Mesenchymal stem cell (in vitro differentiated cells and primary cell): ENCODE measurements around the gene WARS2.
"Not testable (repeated sequence)": the region's sequence is repeated elsewhere in the genome, so short reads cannot be mapped to it uniquely, and the experiment has no call there.

ENCODE experiments used
- DNase-seq: peaks from one replicate; pipeline ENCODE4 v3.0.0-alpha.2; 2013
- H2AFZ ChIP-seq: one replicate; pipeline ENCODE4 v1.6.1; 2013; ENCODE audit warnings: low read depth, mild to moderate bottlenecking, control low read depth, inconsistent platforms, low read length, moderate library complexity
- H2AK5ac ChIP-seq: 2 replicates; pipeline ENCODE4 v1.6.1; 2013; ENCODE audit warnings: low read length, moderate library complexity, mild to moderate bottlenecking, inconsistent platforms; ENCODE audit not compliant: severe bottlenecking
- H2BK120ac ChIP-seq: one replicate; pipeline ENCODE4 v1.6.1; 2013; ENCODE audit warnings: low read depth, mild to moderate bottlenecking, inconsistent platforms, low read length, moderate library complexity
- H2BK12ac ChIP-seq, 2 experiments: one replicate each; pipeline ENCODE4 v1.6.1; 2013; ENCODE audit warnings: inconsistent platforms in 2 of 2, low read length in 2 of 2, mild to moderate bottlenecking in 2 of 2, moderate library complexity in 2 of 2, control low read depth in 1 of 2
- H2BK15ac ChIP-seq: one replicate; pipeline ENCODE4 v1.6.1; 2013; ENCODE audit warnings: mild to moderate bottlenecking, low read depth, inconsistent platforms; ENCODE audit not compliant: poor library complexity, severe bottlenecking
- H2BK5ac ChIP-seq: 2 replicates; pipeline ENCODE4 v1.6.1; 2013; ENCODE audit warnings: low read depth, mild to moderate bottlenecking, low read length, control low read depth, inconsistent platforms; ENCODE audit not compliant: poor library complexity, severe bottlenecking
- H3K14ac ChIP-seq, 2 experiments: one replicate each; pipeline ENCODE4 v1.6.1; 2013; ENCODE audit warnings: inconsistent platforms in 2 of 2, low read length in 2 of 2, control low read depth in 1 of 2, mild to moderate bottlenecking in 1 of 2, moderate library complexity in 1 of 2
- H3K18ac ChIP-seq, 2 experiments: one replicate each; pipeline ENCODE4 v1.6.1; 2013; ENCODE audit warnings: inconsistent platforms in 2 of 2, low read length in 2 of 2, control low read depth in 1 of 2, low read depth in 1 of 2, mild to moderate bottlenecking in 1 of 2
- H3K23ac ChIP-seq, 2 experiments: one replicate each; pipeline ENCODE4 v1.6.1; 2013; ENCODE audit warnings: inconsistent platforms in 2 of 2, low read length in 2 of 2, mild to moderate bottlenecking in 2 of 2, moderate library complexity in 2 of 2, control low read depth in 1 of 2
- H3K27ac ChIP-seq: 2 replicates; pipeline ENCODE4 v1.5.1; 2013; ENCODE audit warnings: mild to moderate bottlenecking, moderate library complexity, low read length, control low read depth, inconsistent platforms; ENCODE audit not compliant: poor library complexity, severe bottlenecking
- H3K27me3 ChIP-seq, 2 experiments: 2 replicates each; pipeline versions ENCODE4 v1.6.1 to v1.7.0; 2013; ENCODE audit warnings: low read length in 2 of 2, mild to moderate bottlenecking in 2 of 2, moderate library complexity in 2 of 2, control low read depth in 1 of 2, inconsistent platforms in 1 of 2; ENCODE audit not compliant: control insufficient read depth in 1 of 2, insufficient read depth in 1 of 2
- H3K36me3 ChIP-seq, 2 experiments: 2 replicates each; pipeline versions ENCODE4 v1.6.1 to v1.7.0; 2013; ENCODE audit warnings: low read length in 2 of 2, control low read depth in 1 of 2, inconsistent platforms in 1 of 2, low read depth in 1 of 2, mild to moderate bottlenecking in 1 of 2; ENCODE audit not compliant: insufficient read depth in 2 of 2, control insufficient read depth in 1 of 2
- H3K4ac ChIP-seq, 2 experiments: one replicate each; pipeline ENCODE4 v1.6.1; 2013; ENCODE audit warnings: inconsistent platforms in 2 of 2, low read length in 2 of 2, mild to moderate bottlenecking in 2 of 2, moderate library complexity in 2 of 2, control low read depth in 1 of 2, low read depth in 1 of 2
- H3K4me1 ChIP-seq: 2 replicates; pipeline ENCODE4 v1.6.1; 2013; ENCODE audit warnings: low read depth, low read length, control low read depth; ENCODE audit not compliant: control insufficient read depth, insufficient read depth
- H3K4me2 ChIP-seq: 2 replicates; pipeline ENCODE4 v1.6.1; 2013; ENCODE audit warnings: low read length, mild to moderate bottlenecking, inconsistent platforms; ENCODE audit not compliant: poor library complexity, severe bottlenecking
- H3K4me3 ChIP-seq, 2 experiments: 2 replicates each; pipeline versions ENCODE4 v1.5.1 to v1.7.0; 2013; ENCODE audit warnings: low read length in 2 of 2, mild to moderate bottlenecking in 2 of 2, control low read depth in 1 of 2, low read depth in 1 of 2; ENCODE audit not compliant: insufficient read depth in 1 of 2
- H3K79me1 ChIP-seq: replicated peaks from 2 replicates; pipeline ENCODE4 v1.6.1; 2013; ENCODE audit warnings: mild to moderate bottlenecking, control low read depth, low read length, inconsistent platforms; ENCODE audit not compliant: poor library complexity, severe bottlenecking
- H3K9ac ChIP-seq: 2 replicates; pipeline ENCODE4 v1.7.0; 2013; ENCODE audit warnings: mild to moderate bottlenecking, low read length, moderate library complexity
- H3K9me3 ChIP-seq: 2 replicates; pipeline ENCODE4 v1.7.0; 2013; ENCODE audit warnings: mild to moderate bottlenecking, low read length; ENCODE audit not compliant: control insufficient read depth
- H4K8ac ChIP-seq: one replicate; pipeline ENCODE4 v1.6.1; 2013; ENCODE audit warnings: inconsistent platforms, mild to moderate bottlenecking, low read length, moderate library complexity
- H4K91ac ChIP-seq: one replicate; pipeline ENCODE4 v1.6.1; 2013; ENCODE audit warnings: mild to moderate bottlenecking, low read length, inconsistent platforms
- WGBS: methylation state at CpG from one replicate; pipeline ENCODE4 v1.1.7; 2013; ENCODE audit warnings: mixed read lengths; 5-methylcytosine and 5-hydroxymethylcytosine counted together

Gene WARS2

GRCh38 chr1:119159966-119160365 is 19.5 kb upstream of the WARS2 start:
- Histone ChIP-seq H3K14ac (no peak overlapping the region), H2BK15ac (no peak overlapping the region), H3K4me3 (no peak overlapping the region), H3K36me3 (peaks cover 13 to 16% of the 10 kb centered on the region in 2 experiments), H3K27me3 (no peaks in the 10 kb centered on the region), H2BK12ac (no peak overlapping the region), H3K23ac (no peak overlapping the region), H4K91ac (no peak overlapping the region), H3K9ac (peak overlapping the region; percentile 84), H3K9me3 (no peaks in the 10 kb centered on the region), H2AFZ (no peak overlapping the region), H2BK5ac (no peak overlapping the region), H3K79me1 (peaks cover 12% of the 10 kb centered on the region), H3K4ac (no peak overlapping the region), H2AK5ac (no peak overlapping the region), H3K4me1 (no peaks in the 10 kb centered on the region), H4K8ac (no peak overlapping the region), H2BK120ac (no peak overlapping the region), H3K4me2 (no peak overlapping the region), H3K27ac (no peak overlapping the region), H3K18ac (no peak overlapping the region)
- DNase-seq, result no peak
- 95% methylated on average over 2 of the region's 2 CpGs for WGBS

GRCh38 chr1:119159111-119159510 is 18.7 kb upstream of the WARS2 start:
- Histone ChIP-seq H4K91ac (no peak overlapping the region), H3K23ac (no peak overlapping the region), H2BK12ac (no peak overlapping the region), H3K4me1 (no peaks in the 10 kb centered on the region), H3K4me3 (no peak overlapping the region), H3K4ac (no peak overlapping the region), H3K79me1 (peaks cover 12% of the 10 kb centered on the region), H4K8ac (no peak overlapping the region), H3K9ac (peak overlapping the region; percentile 84), H2BK5ac (no peak overlapping the region), H3K27ac (no peak overlapping the region), H2BK120ac (no peak overlapping the region), H3K18ac (no peak overlapping the region), H3K36me3 (peaks cover 13 to 16% of the 10 kb centered on the region in 2 experiments), H3K14ac (peak overlapping the region in 1 of 2 experiments; percentile 57), H2AFZ (no peak overlapping the region), H3K27me3 (no peaks in the 10 kb centered on the region), H3K9me3 (no peaks in the 10 kb centered on the region), H2BK15ac (no peak overlapping the region), H2AK5ac (no peak overlapping the region), H3K4me2 (no peak overlapping the region)
- peak; percentile 31 for DNase-seq
- 60% methylated on average over 1 of the region's 2 CpGs for WGBS

- H3K27ac ChIP-seq, H2AK5ac ChIP-seq, H2BK120ac ChIP-seq, H3K4ac ChIP-seq, H3K23ac ChIP-seq, H2BK12ac ChIP-seq, H3K4me1 ChIP-seq, H4K91ac ChIP-seq, H2BK15ac ChIP-seq, H2BK5ac ChIP-seq, H3K4me2 ChIP-seq, H3K18ac ChIP-seq, H2AFZ ChIP-seq, H3K4me3 ChIP-seq, H3K27me3 ChIP-seq, H3K9ac ChIP-seq, DNase-seq, H3K14ac ChIP-seq, H4K8ac ChIP-seq, H3K9me3 ChIP-seq: not testable (repeated sequence)
- WGBS, result 96% methylated on average over 6 of the region's 6 CpGs
- Histone ChIP-seq H3K36me3 (peaks cover 9 to 11% of the 10 kb centered on the region in 2 experiments), H3K79me1 (peaks cover 10% of the 10 kb centered on the region)
Observed at GRCh38 chr1:119156761-119157160, 16.3 kb upstream of the WARS2 start.

- not testable (repeated sequence) for H3K14ac ChIP-seq, H3K4ac ChIP-seq, H3K27ac ChIP-seq, H2AFZ ChIP-seq, H3K9ac ChIP-seq, H4K91ac ChIP-seq, DNase-seq, H2BK120ac ChIP-seq, H3K4me3 ChIP-seq, H4K8ac ChIP-seq, H3K27me3 ChIP-seq, H2BK15ac ChIP-seq, H3K4me2 ChIP-seq, H3K9me3 ChIP-seq, H2BK12ac ChIP-seq, H3K18ac ChIP-seq, H2BK5ac ChIP-seq, H2AK5ac ChIP-seq, H3K23ac ChIP-seq, H3K4me1 ChIP-seq
- peaks cover 11 to 13% of the 10 kb centered on the region in 2 experiments for H3K36me3 ChIP-seq
- WGBS, result 80% methylated on average over 2 of the region's 4 CpGs
- peaks cover 10% of the 10 kb centered on the region for H3K79me1 ChIP-seq
Observed at GRCh38 chr1:119155069-119155468, 14.6 kb upstream of the WARS2 start.
